Measurements from ENCODE around the gene UBE3C.

The UBE3C gene

GRCh38 chr7:157160433-157160832 lies 21.7 kb downstream of the UBE3C start:
- Mint-ChIP-seq H3K27me3 (no peaks in the 10 kb centered on the region), H3K9me3 (peaks cover 0 to 1% of the 10 kb centered on the region in 2 donors), H3K27ac (no peak overlapping the region), H3K4me1 (ENCODE audit: low read depth in 2 of 2) (peaks cover 16 to 35% of the 10 kb centered on the region in 2 donors), H3K4me3 (no peak overlapping the region), H3K36me3 (ENCODE audit: insufficient read depth) (peaks cover 16% of the 10 kb centered on the region)
- ATAC-seq (replicated peaks) = no peak
- no peak for DNase-seq

GRCh38 chr7:157165987-157166386 lies 27.3 kb downstream of the UBE3C start:
- peak overlapping the region in 1 of 2 donors; percentile 33 for H3K27ac Mint-ChIP-seq
- no peaks in the 10 kb centered on the region for H3K27me3 Mint-ChIP-seq
- H3K4me3 Mint-ChIP-seq = no peak overlapping the region
- no peak for ATAC-seq (replicated peaks)
- peaks cover 48% of the 10 kb centered on the region for H3K36me3 Mint-ChIP-seq (ENCODE audit: insufficient read depth)
- H3K4me1 Mint-ChIP-seq (ENCODE audit: low read depth in 2 of 2) = peaks cover 4 to 7% of the 10 kb centered on the region in 2 donors
- H3K9me3 Mint-ChIP-seq = peaks cover 0 to 4% of the 10 kb centered on the region in 2 donors
- no peak for DNase-seq

DNA sequence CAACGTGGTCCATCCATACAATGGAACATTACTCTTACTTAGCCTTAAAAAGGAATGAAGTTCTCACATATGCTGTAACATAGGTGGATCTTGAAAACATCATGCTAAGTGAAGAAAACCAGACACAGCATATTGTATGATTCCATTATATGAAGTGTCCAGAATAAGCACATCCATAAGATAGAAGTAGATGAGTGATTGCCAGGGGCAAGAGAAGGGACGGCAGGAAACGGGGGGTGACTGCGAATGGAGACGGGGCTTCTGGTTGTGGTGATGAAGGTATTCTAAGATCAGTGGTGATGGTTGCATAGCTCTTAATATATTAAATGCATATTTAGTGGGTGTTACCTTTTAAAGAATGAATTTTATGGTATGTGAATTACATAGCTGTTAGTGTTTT lies 29.8 kb downstream of the UBE3C start:
- Mint-ChIP-seq H3K27ac (no peak overlapping the region), H3K27me3 (no peaks in the 10 kb centered on the region), H3K9me3 (peaks cover 0 to 4% of the 10 kb centered on the region in 2 donors), H3K36me3 (ENCODE audit: insufficient read depth) (peaks cover 66% of the 10 kb centered on the region), H3K4me3 (no peak overlapping the region), H3K4me1 (ENCODE audit: low read depth in 2 of 2) (peaks cover 4 to 6% of the 10 kb centered on the region in 2 donors)
- ATAC-seq (replicated peaks) = no peak
- DNase-seq = no peak

DNA sequence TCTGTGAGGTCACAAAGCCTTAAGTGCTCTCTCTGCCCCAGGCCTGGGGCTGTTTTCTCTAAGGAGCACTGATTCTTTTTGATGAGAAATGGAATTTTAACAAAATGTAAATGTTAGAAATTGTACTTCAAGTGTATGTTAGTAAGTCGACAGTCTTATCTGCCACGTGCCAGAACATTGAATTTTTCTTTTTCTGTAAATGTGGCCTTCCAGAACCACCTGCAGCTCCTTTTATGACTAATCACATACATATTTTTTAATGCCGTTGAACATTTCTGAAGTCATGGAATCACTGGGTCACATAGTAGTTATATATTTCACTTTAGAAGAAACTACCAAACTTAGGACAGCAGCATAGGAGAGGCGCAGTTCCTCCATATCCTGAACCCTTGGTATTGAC lies 38.0 kb downstream of the UBE3C start:
- ATAC-seq (replicated peaks) = no peak
- H3K27ac Mint-ChIP-seq = no peak overlapping the region

GRCh38 chr7:157177333-157177982 lies 38.7 kb downstream of the UBE3C start:
- H3K36me3 Mint-ChIP-seq (ENCODE audit: insufficient read depth) = peaks cover 60% of the 10 kb centered on the region
- DNase-seq = no peak
- H3K9me3 Mint-ChIP-seq = no peaks in the 10 kb centered on the region
- H3K4me1 Mint-ChIP-seq (ENCODE audit: low read depth in 2 of 2) = no peaks in the 10 kb centered on the region
- no peak for ATAC-seq (replicated peaks)
- H3K27ac Mint-ChIP-seq = peak overlapping the region in 1 of 2 donors; percentile 46
- H3K27me3 Mint-ChIP-seq = no peaks in the 10 kb centered on the region
- no peak overlapping the region for H3K4me3 Mint-ChIP-seq

More for the DNA sequence above, 38.0 kb downstream of the UBE3C start:
- no peaks in the 10 kb centered on the region for H3K4me1 Mint-ChIP-seq (ENCODE audit: low read depth in 2 of 2)
- no peak overlapping the region for H3K4me3 Mint-ChIP-seq
- no peak for DNase-seq
- no peaks in the 10 kb centered on the region for H3K27me3 Mint-ChIP-seq
- peaks cover 58% of the 10 kb centered on the region for H3K36me3 Mint-ChIP-seq (ENCODE audit: insufficient read depth)
- H3K9me3 Mint-ChIP-seq = no peaks in the 10 kb centered on the region

GRCh38 chr7:157177983-157178381 lies 39.3 kb downstream of the UBE3C start:
- Mint-ChIP-seq H3K36me3 (ENCODE audit: insufficient read depth) (peaks cover 60% of the 10 kb centered on the region), H3K27ac (peak overlapping the region in 1 of 2 donors; percentile 46), H3K27me3 (no peaks in the 10 kb centered on the region), H3K4me3 (no peak overlapping the region), H3K4me1 (ENCODE audit: low read depth in 2 of 2) (no peaks in the 10 kb centered on the region), H3K9me3 (no peaks in the 10 kb centered on the region)
- ATAC-seq (replicated peaks) (no peak), DNase-seq (no peak)

GRCh38 chr7:157183832-157184231 lies 45.1 kb downstream of the UBE3C start:
- Mint-ChIP-seq H3K9me3 (no peaks in the 10 kb centered on the region), H3K4me3 (no peak overlapping the region), H3K27me3 (no peaks in the 10 kb centered on the region), H3K36me3 (ENCODE audit: insufficient read depth) (peaks cover 72% of the 10 kb centered on the region), H3K27ac (no peak overlapping the region), H3K4me1 (ENCODE audit: low read depth in 2 of 2) (no peaks in the 10 kb centered on the region)
- DNase-seq (no peak), ATAC-seq (replicated peaks) (no peak)

DNA sequence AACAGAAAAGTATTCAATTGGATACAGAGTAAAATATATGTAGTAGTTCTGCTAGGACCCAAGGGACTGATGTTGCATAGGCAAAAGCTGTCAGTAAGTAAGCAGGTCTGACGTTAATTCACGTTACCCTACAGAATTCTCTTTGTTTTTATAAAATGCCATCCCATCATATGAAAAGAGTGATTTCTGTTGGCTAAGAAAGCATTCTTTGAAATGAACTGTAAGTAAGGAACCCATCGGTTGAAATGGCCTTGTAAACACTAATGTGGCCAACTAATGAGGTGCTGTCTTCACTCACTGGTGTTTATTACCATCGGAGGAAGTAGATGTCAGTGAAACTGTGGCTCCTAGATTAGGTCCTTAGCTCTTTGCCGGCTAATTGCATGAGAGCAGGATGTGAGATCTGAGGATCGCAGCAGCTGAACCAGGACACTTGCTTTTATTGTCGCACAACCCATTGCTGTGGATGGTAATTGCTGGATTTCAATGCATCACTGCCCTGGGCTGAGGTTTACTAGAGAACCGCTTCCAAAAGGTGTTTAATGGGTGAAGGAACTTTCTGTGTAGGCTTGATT lies 49.5 kb downstream of the UBE3C start:
- Mint-ChIP-seq H3K9me3 (no peaks in the 10 kb centered on the region), H3K4me3 (no peak overlapping the region), H3K4me1 (ENCODE audit: low read depth in 2 of 2) (no peaks in the 10 kb centered on the region), H3K27me3 (no peaks in the 10 kb centered on the region), H3K36me3 (ENCODE audit: insufficient read depth) (peaks cover 85% of the 10 kb centered on the region), H3K27ac (no peak overlapping the region)
- DNase-seq (no peak), ATAC-seq (replicated peaks) (no peak)

GRCh38 chr7:157189405-157189804 lies 50.7 kb downstream of the UBE3C start:
- peaks cover 77% of the 10 kb centered on the region for H3K36me3 Mint-ChIP-seq (ENCODE audit: insufficient read depth)
- H3K27ac Mint-ChIP-seq = no peak overlapping the region

GRCh38 chr7:157192861-157193260 lies 54.1 kb downstream of the UBE3C start:
- DNase-seq (no peak), ATAC-seq (replicated peaks) (no peak)
- H3K4me1 Mint-ChIP-seq (ENCODE audit: low read depth in 2 of 2) = no peaks in the 10 kb centered on the region
- H3K27ac Mint-ChIP-seq = peak overlapping the region in 1 of 2 donors; percentile 6
- no peak overlapping the region for H3K4me3 Mint-ChIP-seq
- peaks cover 58% of the 10 kb centered on the region for H3K36me3 Mint-ChIP-seq (ENCODE audit: insufficient read depth)
- H3K9me3 Mint-ChIP-seq = no peaks in the 10 kb centered on the region
- H3K27me3 Mint-ChIP-seq = no peaks in the 10 kb centered on the region

More at GRCh38 chr7:157189405-157189804, 50.7 kb downstream of the UBE3C start:
- no peaks in the 10 kb centered on the region for H3K9me3 Mint-ChIP-seq
- H3K4me1 Mint-ChIP-seq (ENCODE audit: low read depth in 2 of 2) = no peaks in the 10 kb centered on the region
- ATAC-seq (replicated peaks) (no peak), DNase-seq (no peak)
- no peak overlapping the region for H3K4me3 Mint-ChIP-seq
- H3K27me3 Mint-ChIP-seq = no peaks in the 10 kb centered on the region

GRCh38 chr7:157193274-157193673 lies 54.5 kb downstream of the UBE3C start:
- Mint-ChIP-seq H3K27ac (no peak overlapping the region), H3K4me3 (no peak overlapping the region), H3K9me3 (no peaks in the 10 kb centered on the region), H3K27me3 (no peaks in the 10 kb centered on the region), H3K4me1 (ENCODE audit: low read depth in 2 of 2) (no peaks in the 10 kb centered on the region), H3K36me3 (ENCODE audit: insufficient read depth) (peaks cover 60% of the 10 kb centered on the region)
- DNase-seq = no peak
- ATAC-seq (replicated peaks) = no peak

GRCh38 chr7:157194948-157195347 lies 56.2 kb downstream of the UBE3C start:
- Mint-ChIP-seq H3K4me3 (no peak overlapping the region), H3K9me3 (no peaks in the 10 kb centered on the region), H3K4me1 (ENCODE audit: low read depth in 2 of 2) (no peaks in the 10 kb centered on the region), H3K27ac (peak overlapping the region; percentile 7 to 65), H3K36me3 (ENCODE audit: insufficient read depth) (peaks cover 54% of the 10 kb centered on the region), H3K27me3 (no peaks in the 10 kb centered on the region)
- ATAC-seq (replicated peaks) (no peak), DNase-seq (no peak)

GRCh38 chr7:157195868-157196267 lies 57.1 kb downstream of the UBE3C start:
- no peaks in the 10 kb centered on the region for H3K4me1 Mint-ChIP-seq (ENCODE audit: low read depth in 2 of 2)
- H3K27ac Mint-ChIP-seq = peak overlapping the region in 1 of 2 donors; percentile 23
- H3K9me3 Mint-ChIP-seq = no peaks in the 10 kb centered on the region
- H3K4me3 Mint-ChIP-seq = no peak overlapping the region
- peaks cover 45% of the 10 kb centered on the region for H3K36me3 Mint-ChIP-seq (ENCODE audit: insufficient read depth)
- ATAC-seq (replicated peaks) (no peak), DNase-seq (no peak)
- H3K27me3 Mint-ChIP-seq = no peaks in the 10 kb centered on the region

GRCh38 chr7:157204134-157204533 lies 65.4 kb downstream of the UBE3C start:
- H3K36me3 Mint-ChIP-seq (ENCODE audit: insufficient read depth) = peaks cover 38% of the 10 kb centered on the region
- no peak for DNase-seq
- no peaks in the 10 kb centered on the region for H3K4me1 Mint-ChIP-seq (ENCODE audit: low read depth in 2 of 2)

More at GRCh38 chr7:157204134-157204533, 65.4 kb downstream of the UBE3C start:
- no peak for ATAC-seq (replicated peaks)
- Mint-ChIP-seq H3K4me3 (no peak overlapping the region), H3K27me3 (no peaks in the 10 kb centered on the region), H3K27ac (no peak overlapping the region), H3K9me3 (no peaks in the 10 kb centered on the region)

Data from effector memory CD8-positive, alpha-beta T cell (primary cell).